22Rv1 (cell line): ENCODE measurements around the gene DCDC2.

ENCODE experiments used
- ZFX ChIP-seq: fragments of 450-650 bp; IDR thresholded peaks from 2 replicates; pipeline ENCODE4 v1.6.1; 2017; ENCODE audit warnings: antibody characterized with exemption, borderline replicate concordance
- TF ChIP-seq, protein P1 (sequence below): fragments of 450-650 bp; IDR thresholded peaks from 2 replicates; pipeline ENCODE4 v1.5.1; 2017; ENCODE audit warnings: mild to moderate bottlenecking

DNA sequence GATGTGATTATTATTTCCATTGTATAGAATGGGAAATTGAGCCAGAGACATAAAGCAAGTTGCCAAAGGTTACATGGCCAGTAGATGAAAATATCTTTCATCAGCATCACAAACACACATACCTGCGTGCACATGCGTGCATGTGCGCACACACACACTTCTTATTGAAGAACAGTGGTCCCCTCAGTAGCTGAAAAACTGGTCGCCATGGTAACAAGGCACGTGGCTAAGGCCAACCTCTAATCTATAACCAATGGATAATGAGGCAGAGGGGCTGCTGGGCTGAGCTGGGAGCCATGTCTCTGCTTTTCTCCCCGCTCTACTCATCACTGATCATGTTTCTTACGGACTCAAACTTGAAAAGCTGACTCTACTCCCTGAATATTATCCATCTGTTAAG is 171.5 kb downstream of the DCDC2 start:
- TF ChIP-seq, protein P1, sequence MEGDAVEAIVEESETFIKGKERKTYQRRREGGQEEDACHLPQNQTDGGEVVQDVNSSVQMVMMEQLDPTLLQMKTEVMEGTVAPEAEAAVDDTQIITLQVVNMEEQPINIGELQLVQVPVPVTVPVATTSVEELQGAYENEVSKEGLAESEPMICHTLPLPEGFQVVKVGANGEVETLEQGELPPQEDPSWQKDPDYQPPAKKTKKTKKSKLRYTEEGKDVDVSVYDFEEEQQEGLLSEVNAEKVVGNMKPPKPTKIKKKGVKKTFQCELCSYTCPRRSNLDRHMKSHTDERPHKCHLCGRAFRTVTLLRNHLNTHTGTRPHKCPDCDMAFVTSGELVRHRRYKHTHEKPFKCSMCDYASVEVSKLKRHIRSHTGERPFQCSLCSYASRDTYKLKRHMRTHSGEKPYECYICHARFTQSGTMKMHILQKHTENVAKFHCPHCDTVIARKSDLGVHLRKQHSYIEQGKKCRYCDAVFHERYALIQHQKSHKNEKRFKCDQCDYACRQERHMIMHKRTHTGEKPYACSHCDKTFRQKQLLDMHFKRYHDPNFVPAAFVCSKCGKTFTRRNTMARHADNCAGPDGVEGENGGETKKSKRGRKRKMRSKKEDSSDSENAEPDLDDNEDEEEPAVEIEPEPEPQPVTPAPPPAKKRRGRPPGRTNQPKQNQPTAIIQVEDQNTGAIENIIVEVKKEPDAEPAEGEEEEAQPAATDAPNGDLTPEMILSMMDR, result no peak
- no peak for TF ChIP-seq ZFX
